Measurements from ENCODE around the gene N4BP2L1.
"Not testable (repeated sequence)": the region's sequence is repeated elsewhere in the genome, so short reads cannot be mapped to it uniquely, and the experiment has no call there.

Gene N4BP2L1

GRCh38 chr13:32385410-32385809 lies 42.5 kb downstream of the N4BP2L1 start:
- no peak for DNase-seq

DNA sequence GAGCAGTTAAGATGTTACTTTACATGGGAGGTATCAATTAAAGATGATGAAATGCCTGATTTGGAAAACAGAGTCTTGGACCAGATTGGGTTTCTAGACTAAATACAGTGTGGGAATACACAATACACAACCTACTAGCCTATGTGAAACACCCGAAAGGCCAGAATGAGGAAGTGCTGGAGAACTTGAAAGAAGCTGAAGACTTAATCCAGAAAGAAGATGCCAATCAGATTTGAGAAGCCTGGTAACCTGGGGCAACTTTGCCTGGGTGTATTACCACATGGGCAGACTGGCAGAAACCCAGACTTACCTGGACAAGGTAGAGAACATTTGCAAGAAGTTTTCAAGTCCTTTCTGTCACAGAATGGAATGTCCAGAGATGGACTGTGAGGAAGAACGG lies 43.2 kb downstream of the N4BP2L1 start:
- no peak for DNase-seq

- DNase-seq, result no peak
Observed at GRCh38 chr13:32383836-32384618, 43.9 kb downstream of the N4BP2L1 start.

GRCh38 chr13:32381539-32381938 lies 46.4 kb downstream of the N4BP2L1 start:
- DNase-seq, result no peak

DNA sequence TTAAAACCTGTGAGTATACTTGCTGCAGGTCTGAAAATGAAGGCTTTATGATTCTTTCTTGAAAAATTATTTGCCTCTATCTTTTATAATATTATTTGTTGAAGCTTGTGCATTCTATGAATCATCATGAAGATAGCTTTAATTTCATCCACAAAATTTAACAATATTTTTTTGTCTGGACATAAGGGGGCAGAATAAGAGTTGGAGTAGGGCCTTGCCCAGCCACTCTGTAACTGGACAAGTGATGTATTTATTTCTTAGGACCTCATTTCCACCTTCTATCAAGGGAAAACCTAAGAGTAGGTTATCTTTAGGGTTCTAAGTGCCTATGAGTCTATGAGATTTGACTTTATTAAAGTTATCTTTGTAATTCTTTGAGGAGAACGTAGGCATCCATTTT lies 49.9 kb downstream of the N4BP2L1 start:
- no peak for DNase-seq

DNA sequence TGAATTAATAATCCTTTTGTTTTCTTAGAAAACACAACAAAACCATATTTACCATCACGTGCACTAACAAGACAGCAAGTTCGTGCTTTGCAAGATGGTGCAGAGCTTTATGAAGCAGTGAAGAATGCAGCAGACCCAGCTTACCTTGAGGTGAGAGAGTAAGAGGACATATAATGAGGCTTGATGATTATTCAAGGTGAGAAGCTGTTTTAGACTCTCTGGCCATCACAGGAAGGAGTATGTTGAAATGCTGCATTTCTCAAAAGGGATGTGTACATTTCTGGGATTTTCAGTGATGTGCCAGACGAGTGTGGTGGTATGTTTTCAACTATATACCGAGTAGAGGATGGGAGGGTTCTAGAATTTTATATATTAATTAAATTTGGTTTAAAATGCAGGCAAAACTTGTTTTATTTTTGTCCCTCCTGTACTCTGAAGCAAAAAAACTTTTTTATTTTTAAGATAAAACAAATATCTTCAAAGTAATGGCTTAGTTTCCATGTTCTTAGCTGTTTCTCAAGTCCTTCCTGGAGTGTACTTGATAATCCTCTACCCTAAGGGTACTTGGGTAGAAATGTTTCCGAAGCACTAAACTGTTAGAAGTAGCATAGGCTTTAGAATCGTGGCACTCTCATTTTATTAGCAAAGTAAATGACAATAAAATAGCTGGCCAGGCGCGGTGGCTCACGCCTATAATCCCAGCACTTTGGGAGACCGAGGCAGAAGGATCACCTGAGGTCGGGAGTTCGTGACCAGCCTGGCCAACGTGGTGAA lies 51.1 kb downstream of the N4BP2L1 start:
- no peak for DNase-seq

GRCh38 chr13:32370805-32371204 lies 57.1 kb downstream of the N4BP2L1 start:
- DNase-seq, result no peak

- DNase-seq, result no peak
Observed at GRCh38 chr13:32362574-32362973, 65.4 kb downstream of the N4BP2L1 start.

- not testable (repeated sequence) for DNase-seq
Observed at GRCh38 chr13:32355935-32356334, 72.0 kb downstream of the N4BP2L1 start.

DNA sequence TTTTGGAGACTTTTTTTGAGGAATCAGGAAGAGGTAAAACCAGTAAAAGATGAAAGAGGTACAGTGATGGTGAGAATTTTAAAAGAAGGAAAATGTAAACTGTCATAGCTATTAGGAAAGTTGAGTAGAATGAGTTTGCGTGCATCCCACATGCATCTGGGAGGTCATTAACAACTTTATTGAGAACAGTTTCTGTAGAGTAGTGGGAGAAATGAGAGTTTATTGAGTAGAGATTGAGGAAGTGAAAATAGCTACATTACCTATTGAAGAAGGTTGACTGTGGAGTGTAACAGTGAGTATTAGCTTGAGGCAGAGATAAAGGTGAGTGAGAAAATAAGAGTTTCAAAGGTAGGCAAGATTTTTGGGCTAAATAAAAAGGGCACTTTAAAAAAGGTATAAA lies 73.9 kb downstream of the N4BP2L1 start:
- no peak for DNase-seq

- DNase-seq, result not testable (repeated sequence)
Observed at GRCh38 chr13:32350839-32351441, 77.0 kb downstream of the N4BP2L1 start.

All from NCI-H2227 treated with DMSO at 0.1 percent for 48 hours (cell line).